ENCODE measurements around the gene HAAO.
"Not testable (repeated sequence)": the region's sequence is repeated elsewhere in the genome, so short reads cannot be mapped to it uniquely, and the experiment has no call there.

HAAO gene

DNA sequence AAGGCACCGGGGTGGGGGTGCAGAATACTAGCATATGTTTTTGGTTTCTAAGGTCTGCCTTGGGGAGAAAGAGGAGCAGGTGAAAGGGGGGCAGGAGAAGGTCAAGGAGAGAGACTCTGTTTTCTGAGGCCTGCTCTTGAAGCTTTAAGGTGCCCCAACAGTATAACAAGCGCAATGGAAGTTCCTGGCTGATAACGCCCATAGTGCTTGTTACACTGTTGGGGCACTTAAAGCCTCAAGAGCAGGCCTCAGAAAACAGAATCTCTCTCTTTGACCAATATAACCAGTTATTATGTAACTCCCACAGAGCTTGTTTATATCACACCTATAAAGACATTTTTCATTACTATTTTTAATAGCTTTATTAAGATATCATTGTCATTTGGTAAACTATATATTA is 45.0 kb downstream of the HAAO start:
- no peak for DNase-seq (ENCODE audit: low read depth)

DNA sequence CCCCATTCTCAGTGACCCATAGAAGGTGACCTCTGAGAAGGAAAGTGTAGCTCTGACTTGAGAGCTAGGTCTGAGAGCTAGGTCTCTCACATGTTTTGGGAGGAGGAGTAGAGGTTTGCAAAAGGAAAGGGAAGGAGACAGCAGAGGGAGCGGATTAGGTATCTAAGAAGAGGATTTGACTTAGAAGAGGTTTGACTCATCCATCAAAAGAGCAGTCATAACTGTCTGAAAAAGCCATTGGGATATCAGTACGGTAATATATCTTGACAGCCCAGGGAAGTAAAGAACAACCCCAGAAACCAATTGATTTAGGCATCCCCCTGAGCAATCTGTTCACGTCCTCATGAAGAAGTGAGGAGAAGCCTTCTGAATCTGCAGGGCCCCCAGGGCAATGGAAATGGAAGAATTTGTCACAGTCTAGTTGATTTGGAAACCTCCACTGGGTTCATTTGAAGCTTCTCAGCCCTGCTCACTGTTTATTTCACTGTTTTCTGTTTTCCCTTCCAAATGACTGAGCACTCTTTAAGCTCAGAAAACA is 47.8 kb downstream of the HAAO start:
- no peak for DNase-seq (ENCODE audit: low read depth)

DNA sequence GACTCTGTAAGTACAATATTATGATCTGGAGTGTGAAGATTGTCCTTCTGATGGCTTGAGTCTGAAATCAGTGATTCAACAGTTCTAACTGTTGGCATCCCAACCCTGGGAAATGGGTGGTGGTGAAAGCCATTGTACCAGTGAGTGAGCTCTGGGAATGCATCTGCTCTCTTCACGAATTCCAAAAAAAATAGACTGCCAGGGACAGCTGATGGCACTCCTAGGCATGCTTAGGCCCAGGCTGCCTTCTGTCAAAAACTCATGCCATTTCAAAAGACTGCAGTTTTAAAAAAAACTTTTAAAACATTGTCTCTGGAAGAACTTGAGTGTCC is 48.8 kb downstream of the HAAO start:
- DNase-seq (ENCODE audit: low read depth) = no peak

DNA sequence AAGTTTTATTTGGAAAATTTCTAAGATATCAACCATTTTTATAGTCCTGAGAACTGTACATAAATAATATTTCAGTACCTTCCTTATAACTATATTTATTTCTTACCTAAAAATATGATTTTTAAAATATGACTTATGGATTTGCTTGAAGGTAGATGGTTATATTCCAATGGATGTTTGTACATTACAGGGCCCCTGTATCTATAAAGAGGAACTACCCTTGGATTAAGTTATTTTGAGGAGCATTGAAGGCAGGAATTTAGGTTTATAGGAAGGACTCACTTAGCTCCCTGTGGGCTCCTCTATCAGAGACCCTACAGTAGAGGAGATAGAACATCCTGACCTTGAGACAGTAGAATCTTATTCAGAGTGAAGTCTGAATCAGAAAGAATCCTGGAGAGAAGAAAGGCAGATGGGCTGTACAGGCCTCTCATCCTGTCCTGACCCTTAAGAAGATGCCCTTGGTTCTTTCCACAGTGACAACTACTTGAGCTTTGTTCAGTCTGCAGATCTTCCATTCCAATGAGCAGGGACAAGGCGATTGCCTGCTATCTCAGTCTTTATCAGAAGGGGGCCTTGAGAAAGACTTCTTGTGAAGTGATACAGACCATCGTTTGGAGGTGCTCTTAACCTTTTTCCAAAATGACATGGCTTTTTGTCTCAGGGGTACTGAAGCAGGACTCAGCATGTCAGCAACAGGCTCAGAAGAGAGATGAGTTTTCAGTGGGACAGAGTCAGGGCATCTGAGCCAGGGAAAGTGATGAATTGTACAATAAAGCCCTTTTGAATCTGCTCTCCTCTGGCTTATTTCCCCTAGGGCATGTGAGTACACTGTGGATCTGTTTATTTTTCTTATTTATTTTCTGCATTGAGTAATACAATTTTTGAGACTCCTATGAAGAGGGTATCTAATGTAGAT is 49.4 kb downstream of the HAAO start:
- DNase-seq (ENCODE audit: low read depth) = no peak

DNA sequence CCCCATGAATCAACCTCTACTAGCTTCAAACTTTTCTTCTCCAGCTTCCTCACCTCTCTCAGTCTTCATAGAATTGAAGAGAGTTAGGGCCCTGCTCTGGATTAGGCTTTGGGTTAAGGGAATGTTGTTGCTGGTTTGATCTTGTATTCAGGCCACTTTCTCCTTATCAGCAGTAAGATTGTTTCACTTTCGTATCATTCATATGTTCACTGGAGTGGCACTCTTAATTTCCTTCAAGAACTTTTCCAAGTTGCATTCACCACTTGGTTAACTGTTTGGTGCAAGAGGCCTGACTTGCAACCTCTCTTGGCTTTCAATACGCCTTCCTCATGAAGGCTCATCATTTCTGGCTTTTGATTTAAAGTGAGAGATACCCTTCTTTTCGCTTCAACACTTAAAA is 51.2 kb downstream of the HAAO start:
- DNase-seq (ENCODE audit: low read depth) = no peak

DNA sequence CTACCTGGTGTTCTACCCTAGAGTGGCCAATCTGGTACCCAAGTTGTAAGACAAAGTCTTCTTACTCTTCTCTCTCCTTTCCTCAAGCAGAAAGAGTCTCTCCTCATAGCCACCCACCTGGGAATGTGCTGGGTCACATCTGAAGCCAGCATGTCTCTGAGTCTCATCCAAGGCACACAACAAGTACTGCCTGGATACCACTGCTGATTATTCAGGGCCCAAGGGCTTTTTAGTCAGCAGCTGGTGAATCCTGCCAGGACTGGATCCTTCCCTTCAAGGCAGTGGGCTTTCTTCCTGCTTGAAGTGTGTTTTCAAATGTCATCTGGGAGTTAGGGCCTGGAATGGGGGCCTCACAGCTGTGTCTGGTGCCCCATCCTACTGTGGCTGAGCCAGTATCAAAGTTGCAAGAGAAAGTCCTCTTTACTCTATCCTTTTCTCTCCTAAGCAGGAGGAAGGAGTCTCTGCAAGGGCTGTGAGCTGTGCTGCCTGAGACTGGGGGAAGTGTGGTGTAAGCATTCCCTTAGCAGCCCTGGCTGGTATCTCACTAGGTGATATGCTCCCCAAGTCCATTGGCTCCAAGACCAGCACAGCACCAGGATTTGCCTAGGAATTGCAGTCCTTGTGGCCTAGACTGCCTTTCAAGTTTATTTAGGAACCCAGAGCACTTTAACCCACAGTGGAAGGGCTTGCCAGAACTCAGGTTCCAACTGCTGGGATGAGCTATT is 55.6 kb downstream of the HAAO start:
- DNase-seq (ENCODE audit: low read depth) = no peak

DNA sequence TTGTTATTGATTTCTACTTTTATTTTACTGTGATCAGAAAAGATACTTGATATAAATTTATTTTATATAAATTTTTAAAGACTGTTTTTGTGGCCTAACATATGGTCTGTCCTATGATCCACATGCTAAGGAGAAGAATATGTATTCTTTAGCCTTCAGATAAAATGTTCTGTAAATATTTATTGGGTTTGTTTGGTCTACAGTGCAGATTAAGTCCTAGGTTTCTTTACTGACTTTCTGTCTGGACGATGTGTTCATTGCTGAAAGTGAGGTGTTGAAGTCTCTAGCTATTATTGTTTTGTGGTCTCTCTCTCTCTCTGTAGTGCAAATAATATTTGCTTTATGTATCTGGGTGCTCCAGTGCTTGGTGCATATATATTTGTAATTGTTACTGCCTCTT is 58.5 kb downstream of the HAAO start:
- DNase-seq (ENCODE audit: low read depth) = no peak

DNA sequence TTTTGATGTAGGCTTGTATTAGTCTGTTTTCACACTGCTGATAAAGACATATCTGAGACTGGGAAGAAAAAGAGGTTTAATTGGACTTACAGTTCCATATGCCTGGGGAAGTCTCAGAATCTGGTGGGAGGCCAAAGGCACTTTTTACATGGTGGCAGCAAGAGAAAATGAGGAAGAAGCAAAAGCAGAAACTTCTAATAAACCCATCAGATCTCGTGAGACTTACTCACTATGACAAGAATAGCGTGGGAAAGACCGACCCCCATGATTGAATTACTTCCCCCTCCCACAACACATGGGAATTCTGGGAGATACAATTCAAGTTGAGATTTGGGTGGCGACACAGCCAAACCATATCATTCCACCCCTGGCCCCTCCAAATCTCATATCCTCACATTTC is 61.1 kb downstream of the HAAO start:
- DNase-seq (ENCODE audit: low read depth) = not testable (repeated sequence)

DNA sequence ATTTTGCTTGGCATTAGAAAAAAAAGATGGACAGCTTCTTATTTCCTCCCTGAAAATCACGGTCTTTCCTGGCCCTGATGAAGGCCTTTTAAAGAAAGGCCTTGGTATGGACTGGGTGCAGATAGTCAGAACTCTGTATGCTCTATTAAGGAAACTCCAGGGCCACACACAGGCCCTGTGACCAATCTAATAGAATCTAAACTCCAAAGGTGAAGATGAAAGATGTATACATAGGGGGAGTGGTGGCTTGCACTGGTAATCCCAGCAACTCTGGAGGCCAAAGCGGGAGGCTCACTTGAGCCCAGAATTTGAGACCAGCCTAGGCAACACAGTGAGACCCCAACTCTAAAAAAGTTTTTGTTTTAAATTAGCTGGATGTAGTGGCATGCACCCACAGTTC is 65.7 kb downstream of the HAAO start:
- DNase-seq (ENCODE audit: low read depth) = no peak

DNA sequence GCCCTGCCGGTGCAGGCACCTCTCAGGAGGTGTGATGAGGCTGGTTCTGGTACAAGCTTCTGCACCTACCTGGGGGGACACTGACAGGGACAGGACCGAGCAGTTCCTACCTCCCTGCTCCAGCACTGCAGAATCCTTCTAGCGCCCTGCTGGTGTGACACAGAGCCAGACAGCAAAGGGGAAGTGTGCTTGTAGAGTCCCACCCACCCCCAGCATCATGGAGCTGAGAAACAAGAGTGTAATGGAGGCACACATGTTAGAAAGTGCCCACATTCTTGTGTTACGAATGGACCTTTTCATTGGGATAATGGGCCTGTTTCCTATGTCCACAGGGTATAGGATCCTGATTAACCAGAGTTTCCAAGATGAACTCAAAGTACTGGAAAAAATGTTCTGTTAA is 66.7 kb downstream of the HAAO start:
- DNase-seq (ENCODE audit: low read depth) = no peak

DNA sequence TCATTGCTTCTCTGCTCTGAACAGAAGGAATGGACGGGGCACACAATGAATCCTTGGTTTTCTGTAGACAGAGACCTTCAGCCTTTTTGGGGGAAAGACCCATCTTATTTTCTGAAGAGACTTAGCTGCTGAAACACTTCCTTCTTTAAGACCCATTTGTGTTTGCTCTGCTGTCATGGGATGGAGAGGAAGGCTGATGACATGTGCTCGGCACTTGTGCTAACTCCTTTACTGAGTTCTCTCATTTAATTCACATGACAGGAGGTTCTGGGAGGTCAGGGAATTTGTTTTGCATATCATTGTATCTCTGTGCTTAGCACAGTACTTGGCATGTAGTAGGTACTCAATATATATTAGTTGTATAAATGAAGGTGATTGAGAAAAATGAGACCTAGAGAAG is 67.5 kb downstream of the HAAO start:
- no peak for DNase-seq (ENCODE audit: low read depth)

DNA sequence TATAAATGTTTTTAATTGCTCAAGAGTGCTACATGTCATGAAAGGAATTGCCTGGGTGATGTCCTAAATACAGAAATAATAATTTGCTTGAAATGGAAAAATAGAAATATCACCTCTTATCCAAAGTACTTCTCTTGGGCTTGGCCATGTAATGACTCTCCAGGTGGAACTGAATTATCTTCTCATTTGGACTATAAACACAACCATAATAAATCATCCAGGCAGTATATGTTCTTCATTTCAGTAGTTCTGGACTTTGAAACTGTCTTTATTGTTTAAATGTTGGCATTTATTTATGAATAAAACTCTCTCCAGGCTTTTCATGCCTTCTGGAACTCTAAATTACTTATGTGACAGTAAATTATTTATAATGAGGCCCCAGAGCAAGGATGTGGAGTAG is 68.9 kb downstream of the HAAO start:
- no peak for DNase-seq (ENCODE audit: low read depth)

DNA sequence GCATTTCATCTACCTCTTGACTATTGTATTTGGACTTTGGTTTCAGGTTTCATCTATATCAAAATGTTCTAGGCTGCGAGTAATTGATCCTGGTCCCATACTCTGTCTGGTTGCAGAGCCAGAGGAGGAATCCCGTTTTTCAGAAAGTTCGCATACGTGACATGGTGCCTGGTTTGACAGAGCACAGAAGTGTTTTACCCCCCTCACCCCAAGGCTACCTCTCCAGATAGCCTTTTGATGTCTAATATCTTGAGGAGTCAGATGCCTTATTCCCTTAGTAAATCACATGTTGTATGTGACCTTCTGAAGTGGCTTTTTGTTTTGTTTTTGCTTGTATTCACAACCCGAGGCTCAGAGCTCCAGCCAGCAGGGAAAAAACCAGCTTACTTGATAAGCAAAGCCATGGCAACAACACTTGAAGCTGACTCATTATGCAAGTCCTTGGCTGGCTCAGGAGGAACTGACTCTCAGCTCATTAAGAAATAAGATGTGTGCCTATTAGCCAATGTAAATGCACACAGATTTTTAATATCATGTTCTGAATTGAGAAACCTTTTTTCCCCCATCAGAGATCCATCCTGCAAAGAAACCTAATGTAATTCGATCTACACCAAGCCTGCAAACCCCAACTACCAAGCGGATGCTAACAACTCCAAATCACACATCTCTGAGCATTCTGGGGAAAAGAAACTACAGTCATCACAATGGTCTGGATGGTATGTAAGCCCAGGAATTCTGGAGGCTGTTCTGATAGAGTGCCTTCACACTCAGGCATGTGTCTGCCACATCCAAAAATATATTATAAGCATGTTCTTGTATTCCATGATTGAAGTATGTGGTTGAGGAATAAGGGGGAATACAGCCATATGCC is 69.8 kb downstream of the HAAO start:
- DNase-seq (ENCODE audit: low read depth) = no peak

DNA sequence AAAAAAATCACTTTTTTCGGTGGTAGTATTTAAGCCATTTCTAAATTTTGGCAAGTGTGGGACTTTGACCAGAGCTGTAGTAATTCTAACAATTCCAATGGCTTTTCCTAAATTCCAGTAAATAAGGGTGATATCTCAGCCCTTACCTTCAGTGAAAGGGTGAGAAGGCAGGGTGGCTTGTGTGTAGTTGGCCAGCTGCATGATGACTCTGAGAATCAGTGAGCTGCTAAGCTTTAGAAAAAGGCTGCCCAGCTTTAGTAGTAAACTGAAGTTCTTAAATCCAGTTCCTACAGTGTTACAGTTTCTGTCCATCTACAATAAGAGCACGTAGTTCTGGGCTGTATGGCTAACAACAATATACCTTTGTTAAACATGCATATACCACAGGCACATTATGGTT is 70.5 kb downstream of the HAAO start:
- no peak for DNase-seq (ENCODE audit: low read depth)

Data from stimulated activated CD8-positive, alpha-beta memory T cell treated with anti-CD3 and anti-CD28 coated beads, Interleukin-15, amount 100 ng/mL, for 24 hours (primary cell).